HepG2 (cell line): ENCODE measurements around the gene SEMA4F.

Experiments used
- CTCF ChIP-seq: sonication (generic); formaldehyde crosslinking; IDR thresholded peaks from 2 replicates; pipeline ENCODE4 v1.5.0; 2020; ENCODE audit warnings: mild to moderate bottlenecking, missing genetic modification reagents, moderate library complexity
- KLF13 ChIP-seq: sonication (generic); formaldehyde crosslinking; IDR thresholded peaks from 2 replicates; pipeline ENCODE4 v1.4.0; 2020; ENCODE audit warnings: mild to moderate bottlenecking, missing genetic modification reagents
- TFAP4 ChIP-seq: sonication (generic); IDR thresholded peaks from 2 replicates; pipeline ENCODE4 v1.6.1; 2016; ENCODE audit warnings: low read depth, borderline replicate concordance
- ZFX ChIP-seq: sonication (generic); formaldehyde crosslinking; IDR thresholded peaks from 2 replicates; pipeline ENCODE4 v1.4.0; 2020; ENCODE audit warnings: mild to moderate bottlenecking, low read depth, missing genetic modification reagents, moderate library complexity

GRCh38 chr2:74675090-74675489 is 21.0 kb downstream of the SEMA4F start:
- TF ChIP-seq KLF13 (CRISPR knock-in tag): no peak
- TF ChIP-seq TFAP4: no peak
- TF ChIP-seq ZFX: no peak
- peak; percentile 52 for TF ChIP-seq CTCF
